Measurements from ENCODE around the gene PRKCA. TPM values are rescaled to one million over a fixed set of nuclear protein-coding genes. Genes with fewer than 3 reads are reported as not detected.

The PRKCA gene
- total RNA-seq, 1 experiment from 2014 or later = 22.6 TPM

GRCh38 chr17:66299711-66300110, 2.7 kb upstream of the PRKCA start:
- TF ChIP-seq CTCF (conservative IDR thresholded peaks at IDR 0.05; ENCODE audit: low read depth, low read length) (no peak), EZH2phosphoT487 (IDR thresholded peaks at IDR 0.05; ENCODE audit: borderline replicate concordance, low read length) (no peak), EZH2 (IDR thresholded peaks at IDR 0.05; ENCODE audit: low read length, unreplicated experiment) (no peak)
- DNase-seq (no peak), ATAC-seq (no peak)
- BruUV-seq (replicated peaks) = no TSS peak
- Histone ChIP-seq H3K4me2 (ENCODE audit: low read length) (no peak overlapping the region), H3K4me1 (ENCODE audit: insufficient read depth, low read length) (peaks cover 15% of the 10 kb centered on the region), H3K9me3 (ENCODE audit: low read length) (no peaks in the 10 kb centered on the region), H3K4me3 (ENCODE audit: low read length) (no peak overlapping the region), H3K27me3 (ENCODE audit: low read length) (no peaks in the 10 kb centered on the region), H3K79me2 (ENCODE audit: low read length) (peaks cover 35% of the 10 kb centered on the region), H4K20me1 (ENCODE audit: low read length) (peaks cover 10% of the 10 kb centered on the region; the same call in 1 of the 2 replicates), H2AFZ (ENCODE audit: low read length) (no peak overlapping the region), H3K27ac (ENCODE audit: low read length) (no peak overlapping the region), H3K36me3 (ENCODE audit: low read depth, low read length) (no peaks in the 10 kb centered on the region), H3K9me2 (replicated peaks; ENCODE audit: low read length) (no peaks in the 10 kb centered on the region), H3F3A (ENCODE audit: low read length, unreplicated experiment) (no peaks in the 10 kb centered on the region), H3K9ac (ENCODE audit: low read length) (no peak overlapping the region)
- ChIA-PET POLR2A (ENCODE audit: unreplicated experiment) (no interaction called here), CTCF (no interaction called here)
- intact Hi-C loops (cut with micrococcal nuclease) = loop anchor here (5.0 to 10.0 kb wide), 3 partner anchors 128 to 328 kb away; no protein-coding TSS in a partner anchor

- Histone ChIP-seq H3K9me2 (replicated peaks; ENCODE audit: low read length) (no peaks in the 10 kb centered on the region), H3F3A (ENCODE audit: low read length, unreplicated experiment) (no peaks in the 10 kb centered on the region), H3K9ac (ENCODE audit: low read length) (no peak overlapping the region), H3K4me2 (ENCODE audit: low read length) (peak overlapping the region; percentile 99), H3K79me2 (ENCODE audit: low read length) (peaks cover 48% of the 10 kb centered on the region), H3K36me3 (ENCODE audit: low read depth, low read length) (no peaks in the 10 kb centered on the region), H3K27me3 (ENCODE audit: low read length) (no peaks in the 10 kb centered on the region), H3K4me3 (ENCODE audit: low read length) (peak overlapping the region; percentile 94; the same call in 1 of the 2 replicates), H3K4me1 (ENCODE audit: insufficient read depth, low read length) (peaks cover 27% of the 10 kb centered on the region), H4K20me1 (ENCODE audit: low read length) (peaks cover 20% of the 10 kb centered on the region; the same call in 1 of the 2 replicates), H3K27ac (ENCODE audit: low read length) (no peak overlapping the region), H2AFZ (ENCODE audit: low read length) (no peak overlapping the region), H3K9me3 (ENCODE audit: low read length) (no peaks in the 10 kb centered on the region)
- ChIA-PET CTCF (interaction anchor here (0.6 to 0.7 kb wide), 2 partner anchors 162 to 356 kb away, joined by 5 read pairs; no protein-coding TSS in a partner anchor), POLR2A (ENCODE audit: unreplicated experiment) (no interaction called here)
- ATAC-seq (no peak), DNase-seq (no peak)
- TF ChIP-seq EZH2 (IDR thresholded peaks at IDR 0.05; ENCODE audit: low read length, unreplicated experiment) (no peak), EZH2phosphoT487 (IDR thresholded peaks at IDR 0.05; ENCODE audit: borderline replicate concordance, low read length) (no peak), CTCF (conservative IDR thresholded peaks at IDR 0.05; ENCODE audit: low read depth, low read length) (no peak)
- no TSS peak for BruUV-seq (replicated peaks)
- intact Hi-C loops (cut with micrococcal nuclease) = loop anchor here (5.0 to 10.0 kb wide), 3 partner anchors 126 to 326 kb away; no protein-coding TSS in a partner anchor
These were observed 1.5 kb upstream of the PRKCA start for GRCh38 chr17:66300956-66301355.

GRCh38 chr17:66301367-66301863, 998 bp upstream of the PRKCA start:
- H3K27ac ChIP-seq (ENCODE audit: low read length) = peak overlapping the region; percentile 18; the same call in 1 of the 2 replicates
- DNase-seq (no peak), ATAC-seq (no peak)
- no peak for TF ChIP-seq EZH2phosphoT487 (IDR thresholded peaks at IDR 0.05; ENCODE audit: borderline replicate concordance, low read length)
- no peak for TF ChIP-seq CTCF (conservative IDR thresholded peaks at IDR 0.05; ENCODE audit: low read depth, low read length)
- TF ChIP-seq EZH2 (IDR thresholded peaks at IDR 0.05; ENCODE audit: low read length, unreplicated experiment) = no peak
- peak overlapping the region; percentile 91 for H2AFZ ChIP-seq (ENCODE audit: low read length)
- BruUV-seq (replicated peaks) = TSS peak; percentile 72
- ChIA-PET POLR2A (ENCODE audit: unreplicated experiment) (interaction anchor here (0.5 kb wide), 1 partner anchor 1240 kb away, joined by 8 read pairs; no protein-coding TSS in a partner anchor), CTCF (interaction anchor here (0.6 to 0.7 kb wide), 2 partner anchors 162 to 356 kb away, joined by 5 read pairs; no protein-coding TSS in a partner anchor)
- H3K9ac ChIP-seq (ENCODE audit: low read length) = peak overlapping the region; percentile 85
- peaks cover 23% of the 10 kb centered on the region; the same call in 1 of the 2 replicates for H4K20me1 ChIP-seq (ENCODE audit: low read length)
- no peaks in the 10 kb centered on the region for H3F3A ChIP-seq (ENCODE audit: low read length, unreplicated experiment)
- H3K4me2 ChIP-seq (ENCODE audit: low read length) = peak overlapping the region; percentile 99
- H3K27me3 ChIP-seq (ENCODE audit: low read length) = no peaks in the 10 kb centered on the region
- H3K36me3 ChIP-seq (ENCODE audit: low read depth, low read length) = peaks cover 2% of the 10 kb centered on the region; the same call in 1 of the 2 replicates
- H3K4me3 ChIP-seq (ENCODE audit: low read length) = peak overlapping the region; percentile 94
- peaks cover 32% of the 10 kb centered on the region for H3K4me1 ChIP-seq (ENCODE audit: insufficient read depth, low read length)
- H3K9me2 ChIP-seq (replicated peaks; ENCODE audit: low read length) = no peaks in the 10 kb centered on the region
- H3K9me3 ChIP-seq (ENCODE audit: low read length) = no peaks in the 10 kb centered on the region
- intact Hi-C loops (cut with micrococcal nuclease) = loop anchor here (5.0 to 10.0 kb wide), 3 partner anchors 126 to 326 kb away; no protein-coding TSS in a partner anchor
- H3K79me2 ChIP-seq (ENCODE audit: low read length) = peaks cover 52% of the 10 kb centered on the region
